Parathyroid adenoma (tissue), 2 donors: ENCODE results near the gene SEMA3B.
"Not testable (repeated sequence)": the region's sequence is repeated elsewhere in the genome, so short reads cannot be mapped to it uniquely, and the experiment has no call there.

Source experiments
- H2AFZ ChIP-seq: fragments of 300-600 bp; sonication (generic); one replicate; pipeline ENCODE4 v1.7.0; 2017; ENCODE audit warnings: antibody characterized with exemption, mild to moderate bottlenecking
- H3K27ac ChIP-seq: fragments of 300-600 bp; sonication (generic); one replicate; pipeline ENCODE4 v1.7.0; 2017
- H3K27me3 ChIP-seq: fragments of 300-600 bp; sonication (generic); one replicate; pipeline ENCODE4 v1.7.0; 2017; ENCODE audit warnings: low read length; ENCODE audit not compliant: control insufficient read depth, insufficient read depth
- H3K36me3 ChIP-seq: fragments of 300-600 bp; sonication (generic); one replicate; pipeline ENCODE4 v1.7.0; 2017; ENCODE audit warnings: low read length; ENCODE audit not compliant: control insufficient read depth, insufficient read depth
- H3K4me1 ChIP-seq: fragments of 300-600 bp; sonication (generic); one replicate; pipeline ENCODE4 v1.7.0; 2017; ENCODE audit warnings: control low read depth
- H3K4me2 ChIP-seq: fragments of 300-600 bp; sonication (generic); one replicate; pipeline ENCODE4 v1.7.0; 2017; ENCODE audit warnings: low read length
- H3K4me3 ChIP-seq: fragments of 300-600 bp; sonication (generic); one replicate; pipeline ENCODE4 v1.7.0; 2017; ENCODE audit warnings: low read depth, low read length
- H3K79me2 ChIP-seq: fragments of 300-600 bp; sonication (generic); one replicate; pipeline ENCODE4 v1.7.0; 2017; ENCODE audit warnings: control low read depth
- H3K9ac ChIP-seq: fragments of 300-600 bp; sonication (generic); one replicate; pipeline ENCODE4 v1.7.0; 2017; ENCODE audit warnings: mild to moderate bottlenecking
- H3K9me3 ChIP-seq: fragments of 300-600 bp; sonication (generic); one replicate; pipeline ENCODE4 v1.7.0; 2017; ENCODE audit warnings: low read length; ENCODE audit not compliant: control insufficient read depth
- TF ChIP-seq, protein P1 (sequence below): fragments of 300-600 bp; sonication (generic); IDR thresholded peaks from one replicate; pipeline ENCODE4 v1.7.0; 2017; ENCODE audit warnings: antibody characterized with exemption, mild to moderate bottlenecking
- donor health status: primary hyperparathyroidism.

The SEMA3B gene

DNA sequence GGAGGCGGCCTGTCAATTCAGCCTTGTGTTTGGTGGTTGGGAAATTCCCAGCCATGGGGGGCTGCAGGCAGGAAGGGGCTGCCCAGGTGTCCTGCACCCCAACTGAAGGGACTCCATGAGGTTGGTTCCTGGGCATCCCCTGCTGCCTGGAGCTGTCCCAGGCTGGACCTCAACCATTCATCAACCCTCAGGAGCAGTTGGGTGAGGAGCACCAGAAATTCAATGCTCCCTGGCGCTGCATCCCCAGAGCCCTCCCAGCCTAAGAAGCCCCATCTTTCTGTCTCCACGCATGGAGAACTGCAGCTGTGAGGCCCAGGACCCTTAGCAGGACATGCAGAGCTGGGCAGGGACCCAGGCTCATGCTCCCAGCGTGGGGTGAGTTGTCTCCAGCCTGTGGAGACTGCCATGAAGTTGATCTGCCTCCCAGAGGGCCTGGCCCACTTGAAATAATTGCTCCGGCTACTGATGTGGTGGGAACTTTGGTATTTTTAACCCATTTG is 8.0 kb upstream of the SEMA3B start:
- Histone ChIP-seq H3K79me2 (no peaks in the 10 kb centered on the region), H3K36me3 (no peaks in the 10 kb centered on the region), H3K27me3 (no peaks in the 10 kb centered on the region), H3K4me3 (peak overlapping the region; percentile 25), H3K4me1 (peaks cover 38% of the 10 kb centered on the region), H2AFZ (peak overlapping the region; percentile 61), H3K9me3 (no peaks in the 10 kb centered on the region), H3K4me2 (peak overlapping the region; percentile 45), H3K27ac (peak overlapping the region; percentile 89), H3K9ac (no peak overlapping the region)
- TF ChIP-seq, protein P1, sequence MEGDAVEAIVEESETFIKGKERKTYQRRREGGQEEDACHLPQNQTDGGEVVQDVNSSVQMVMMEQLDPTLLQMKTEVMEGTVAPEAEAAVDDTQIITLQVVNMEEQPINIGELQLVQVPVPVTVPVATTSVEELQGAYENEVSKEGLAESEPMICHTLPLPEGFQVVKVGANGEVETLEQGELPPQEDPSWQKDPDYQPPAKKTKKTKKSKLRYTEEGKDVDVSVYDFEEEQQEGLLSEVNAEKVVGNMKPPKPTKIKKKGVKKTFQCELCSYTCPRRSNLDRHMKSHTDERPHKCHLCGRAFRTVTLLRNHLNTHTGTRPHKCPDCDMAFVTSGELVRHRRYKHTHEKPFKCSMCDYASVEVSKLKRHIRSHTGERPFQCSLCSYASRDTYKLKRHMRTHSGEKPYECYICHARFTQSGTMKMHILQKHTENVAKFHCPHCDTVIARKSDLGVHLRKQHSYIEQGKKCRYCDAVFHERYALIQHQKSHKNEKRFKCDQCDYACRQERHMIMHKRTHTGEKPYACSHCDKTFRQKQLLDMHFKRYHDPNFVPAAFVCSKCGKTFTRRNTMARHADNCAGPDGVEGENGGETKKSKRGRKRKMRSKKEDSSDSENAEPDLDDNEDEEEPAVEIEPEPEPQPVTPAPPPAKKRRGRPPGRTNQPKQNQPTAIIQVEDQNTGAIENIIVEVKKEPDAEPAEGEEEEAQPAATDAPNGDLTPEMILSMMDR: no peak

DNA sequence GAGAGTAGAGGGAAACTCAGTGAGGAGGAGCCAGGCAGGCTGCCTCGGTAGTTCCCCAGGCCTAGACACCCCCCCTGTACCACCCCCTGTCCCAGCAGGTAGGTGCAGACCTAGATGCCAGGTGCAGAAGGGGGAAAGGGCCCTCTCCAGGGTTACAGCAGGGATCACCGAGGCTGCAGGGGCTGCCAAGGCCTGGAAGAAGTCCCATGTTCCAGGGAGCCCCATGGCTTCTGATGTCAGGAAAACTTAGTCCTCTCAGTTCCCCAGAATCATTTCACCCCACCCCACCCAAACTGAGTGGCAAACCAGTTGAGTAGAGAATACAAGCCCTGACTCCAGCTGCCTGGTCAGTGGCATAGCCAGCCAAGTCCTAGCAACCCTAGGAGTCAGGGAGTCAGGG is 7.4 kb upstream of the SEMA3B start:
- Histone ChIP-seq H3K9ac (no peak overlapping the region), H3K4me2 (no peak overlapping the region), H3K79me2 (no peaks in the 10 kb centered on the region), H3K4me3 (no peak overlapping the region), H3K9me3 (no peaks in the 10 kb centered on the region), H3K4me1 (peaks cover 43% of the 10 kb centered on the region), H3K27me3 (no peaks in the 10 kb centered on the region), H3K27ac (peak overlapping the region; percentile 89), H3K36me3 (no peaks in the 10 kb centered on the region), H2AFZ (no peak overlapping the region)
- TF ChIP-seq, protein P1: no peak

DNA sequence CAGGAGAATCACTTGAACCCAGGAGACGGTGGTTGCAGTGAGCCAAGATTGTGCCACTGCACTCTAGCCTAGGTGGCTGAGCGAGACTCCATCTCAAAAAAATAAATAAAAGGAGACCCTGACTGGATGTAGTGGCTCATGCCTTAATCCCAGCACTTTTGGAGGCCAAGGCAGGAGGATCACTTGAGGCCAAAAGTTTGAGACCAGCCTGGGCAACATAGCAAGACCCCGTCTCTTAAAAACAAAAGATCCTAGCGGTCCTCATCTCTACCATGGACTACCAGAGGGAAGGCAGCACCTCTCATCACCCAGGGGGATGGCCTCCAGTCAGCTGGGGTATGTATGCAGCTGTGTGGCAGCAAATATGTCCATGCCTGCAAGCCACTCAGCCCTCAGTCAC is 6.7 kb upstream of the SEMA3B start:
- H3K36me3 ChIP-seq, H3K27me3 ChIP-seq, H3K27ac ChIP-seq, H3K4me3 ChIP-seq, H3K9me3 ChIP-seq, H3K9ac ChIP-seq, H2AFZ ChIP-seq, H3K4me2 ChIP-seq, H3K79me2 ChIP-seq: not testable (repeated sequence)
- H3K4me1 ChIP-seq: peaks cover 49% of the 10 kb centered on the region

DNA sequence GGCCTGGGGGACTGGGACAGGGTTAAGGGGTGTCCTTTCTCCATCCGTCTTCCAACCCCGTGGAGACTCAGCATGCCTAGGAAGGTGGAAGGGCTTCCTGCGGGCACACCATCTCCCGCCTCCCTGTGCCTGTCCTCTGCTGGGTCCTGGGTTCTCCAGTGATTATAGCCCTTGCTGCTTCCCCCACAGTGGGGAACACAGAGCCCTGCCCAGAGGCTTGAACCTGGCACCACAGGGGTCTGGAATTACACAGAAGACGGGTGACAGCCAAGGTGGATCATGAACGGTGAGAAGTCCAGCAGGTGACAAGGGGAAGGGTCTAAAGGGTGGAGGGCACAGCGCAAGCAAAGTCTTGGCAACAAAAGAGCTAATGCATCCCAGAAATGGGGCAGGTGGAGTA is 6.2 kb upstream of the SEMA3B start:
- Histone ChIP-seq H3K36me3 (no peaks in the 10 kb centered on the region), H3K9me3 (no peaks in the 10 kb centered on the region), H3K4me1 (peaks cover 55% of the 10 kb centered on the region), H3K27me3 (no peaks in the 10 kb centered on the region), H2AFZ (no peak overlapping the region), H3K27ac (peak overlapping the region; percentile 15), H3K4me3 (no peak overlapping the region), H3K9ac (no peak overlapping the region), H3K4me2 (no peak overlapping the region), H3K79me2 (no peaks in the 10 kb centered on the region)
- TF ChIP-seq, protein P1: no peak

DNA sequence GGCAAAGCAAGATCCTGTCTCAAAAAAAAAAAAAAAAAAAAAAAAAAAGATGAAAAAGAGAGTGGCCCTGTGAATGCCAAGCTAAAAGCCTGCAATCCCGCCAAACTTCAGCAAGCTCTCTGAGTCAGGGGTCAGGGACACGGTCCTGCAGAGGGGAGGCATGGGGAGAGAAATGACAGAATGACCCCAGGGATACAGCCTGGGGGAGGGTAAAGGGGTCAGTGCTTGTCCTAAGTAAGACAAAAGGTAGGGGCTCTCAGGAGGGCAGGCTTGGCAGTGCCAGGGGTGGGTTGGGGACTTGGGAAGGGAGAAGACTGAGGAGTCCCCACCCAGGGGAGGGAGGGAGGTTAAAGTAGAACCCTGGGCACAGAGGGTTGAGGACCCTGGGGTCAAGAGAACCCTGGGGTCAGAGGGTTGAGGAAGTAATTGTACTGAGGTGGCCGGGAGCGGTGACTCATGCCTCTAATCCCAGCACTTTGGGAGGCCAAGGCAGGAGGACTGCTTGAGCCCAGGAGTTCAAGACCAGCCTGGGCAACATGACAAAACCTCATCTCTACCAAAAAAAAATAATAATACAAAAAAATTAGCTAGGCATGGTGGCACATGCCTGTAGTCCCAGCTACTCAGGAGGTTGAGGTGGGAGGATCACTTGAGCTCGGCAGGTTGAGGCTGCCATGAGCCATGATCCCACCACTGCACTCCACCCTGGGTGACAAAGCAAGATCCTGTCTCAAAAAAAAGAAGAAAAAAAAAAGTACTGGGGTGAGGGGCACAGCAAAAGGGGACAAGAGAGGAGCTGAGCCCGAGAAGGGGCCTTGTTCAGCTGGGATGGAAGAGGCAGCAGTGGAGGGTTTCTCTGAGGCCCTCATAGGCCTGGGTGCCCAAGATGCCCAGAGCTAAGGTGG is 5.2 kb upstream of the SEMA3B start:
- Histone ChIP-seq H3K27ac (peak overlapping the region; percentile 98), H3K4me3 (no peak overlapping the region), H3K9me3 (no peaks in the 10 kb centered on the region), H3K4me2 (no peak overlapping the region), H3K36me3 (no peaks in the 10 kb centered on the region), H3K9ac (no peak overlapping the region), H3K79me2 (no peaks in the 10 kb centered on the region), H3K4me1 (peaks cover 64% of the 10 kb centered on the region), H2AFZ (no peak overlapping the region), H3K27me3 (no peaks in the 10 kb centered on the region)
- TF ChIP-seq, protein P1: no peak
